Eye (tissue), 1 donor: ENCODE measurements around the gene PAFAH2.

ENCODE experiments used
- DNase-seq: peaks from one replicate; pipeline ENCODE4 v3.0.0-alpha.2; 2015

Gene PAFAH2

GRCh38 chr1:25926731-25927496 is 70.9 kb downstream of the PAFAH2 start:
- DNase-seq = peak; percentile 70

- DNase-seq = no peak
Measured at GRCh38 chr1:25924454-25924853, 73.4 kb downstream of the PAFAH2 start.

- DNase-seq = peak; percentile 82
Measured at GRCh38 chr1:25922971-25923552, 74.8 kb downstream of the PAFAH2 start.

- DNase-seq = peak; percentile 90
Measured at GRCh38 chr1:25922056-25922970, 75.5 kb downstream of the PAFAH2 start.

- DNase-seq = no peak
Measured at GRCh38 chr1:25918615-25919014, 79.2 kb downstream of the PAFAH2 start.

- no peak for DNase-seq
Measured at GRCh38 chr1:25917996-25918395, 79.9 kb downstream of the PAFAH2 start.

GRCh38 chr1:25916460-25916859 is 81.4 kb downstream of the PAFAH2 start:
- no peak for DNase-seq

GRCh38 chr1:25914074-25914995 is 83.5 kb downstream of the PAFAH2 start:
- DNase-seq = no peak

- no peak for DNase-seq
Measured at GRCh38 chr1:25913206-25913605, 84.7 kb downstream of the PAFAH2 start.

- no peak for DNase-seq
Measured at GRCh38 chr1:25912076-25912831, 85.6 kb downstream of the PAFAH2 start.

GRCh38 chr1:25911162-25911561 is 86.7 kb downstream of the PAFAH2 start:
- DNase-seq = no peak
